ENCODE measurements around the gene PRKCZ.

The PRKCZ gene

DNA sequence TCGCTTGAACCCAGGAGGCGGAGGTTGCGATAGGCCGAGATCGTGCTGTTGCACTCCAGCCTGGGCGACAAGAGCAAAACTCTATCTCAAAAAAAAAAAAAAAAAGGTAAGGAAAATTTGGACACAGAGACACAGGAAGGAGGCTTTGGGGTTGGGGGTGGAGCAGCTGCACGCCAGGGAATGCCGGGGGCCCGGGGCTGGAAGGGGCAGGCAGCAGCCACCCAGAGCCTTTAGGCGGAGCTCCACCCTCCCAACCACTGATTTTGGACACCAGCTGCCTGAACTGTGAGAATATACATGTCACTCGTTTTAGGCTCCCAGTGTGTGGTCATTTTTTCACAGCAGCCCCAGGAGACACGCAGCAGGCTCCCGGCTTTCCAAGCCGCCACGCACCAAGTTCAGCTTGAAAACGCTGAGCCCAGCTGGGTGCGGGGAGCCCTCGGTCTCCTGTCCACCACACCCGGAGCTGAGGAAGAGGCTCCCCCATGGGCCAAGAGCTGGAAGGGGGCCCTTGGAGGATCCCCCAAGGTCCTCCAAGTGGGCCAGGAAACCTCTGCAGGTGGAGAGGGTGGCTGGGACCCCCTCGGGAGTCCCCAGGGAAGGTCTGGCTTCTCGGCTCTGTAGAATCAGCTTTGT, 150.2 kb downstream of the PRKCZ start:
- TF ChIP-seq POLR2A (IDR thresholded peaks at IDR 0.05; ENCODE audit: low read depth, low read length) (no peak), POLR2AphosphoS5 (IDR thresholded peaks at IDR 0.05; ENCODE audit: low read depth, low read length) (no peak), POU2F2 (IDR thresholded peaks at IDR 0.05; ENCODE audit: low read depth, low read length) (no peak), TAF1 (IDR thresholded peaks at IDR 0.05; ENCODE audit: low read depth, low read length) (no peak), PAX5 (IDR thresholded peaks at IDR 0.05; ENCODE audit: insufficient read depth, low read length, severe bottlenecking) (no peak), SPI1 (IDR thresholded peaks at IDR 0.05; ENCODE audit: low read depth, low read length) (no peak)
- DNase-seq (ENCODE audit: insufficient read length, low spot score) (no peak), FAIRE-seq (no peak)

DNA sequence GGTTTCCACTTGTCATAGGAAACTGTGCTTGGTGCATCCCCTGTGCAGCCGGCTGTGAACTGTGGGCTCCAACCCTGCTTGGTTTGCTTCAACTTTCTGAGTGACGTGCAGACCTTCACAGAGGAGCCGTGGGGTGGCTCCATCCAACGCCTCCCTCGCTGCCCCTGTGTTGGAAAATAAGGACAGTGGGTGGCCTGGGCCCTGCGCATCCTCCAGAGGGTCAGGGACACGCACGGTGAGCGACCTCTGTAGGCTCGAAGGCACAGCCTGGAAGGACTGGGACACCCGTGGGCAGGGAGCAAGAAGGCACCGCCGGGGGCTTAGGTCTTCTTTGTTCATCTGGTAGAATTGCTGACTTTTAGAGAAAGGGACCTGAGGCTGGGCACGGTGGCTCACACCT, 150.9 kb downstream of the PRKCZ start:
- TF ChIP-seq POU2F2 (IDR thresholded peaks at IDR 0.05; ENCODE audit: low read depth, low read length) (no peak), POLR2A (IDR thresholded peaks at IDR 0.05; ENCODE audit: low read depth, low read length) (no peak), TAF1 (IDR thresholded peaks at IDR 0.05; ENCODE audit: low read depth, low read length) (no peak), SPI1 (IDR thresholded peaks at IDR 0.05; ENCODE audit: low read depth, low read length) (no peak), POLR2AphosphoS5 (IDR thresholded peaks at IDR 0.05; ENCODE audit: low read depth, low read length) (no peak), PAX5 (IDR thresholded peaks at IDR 0.05; ENCODE audit: insufficient read depth, low read length, severe bottlenecking) (no peak)

DNA sequence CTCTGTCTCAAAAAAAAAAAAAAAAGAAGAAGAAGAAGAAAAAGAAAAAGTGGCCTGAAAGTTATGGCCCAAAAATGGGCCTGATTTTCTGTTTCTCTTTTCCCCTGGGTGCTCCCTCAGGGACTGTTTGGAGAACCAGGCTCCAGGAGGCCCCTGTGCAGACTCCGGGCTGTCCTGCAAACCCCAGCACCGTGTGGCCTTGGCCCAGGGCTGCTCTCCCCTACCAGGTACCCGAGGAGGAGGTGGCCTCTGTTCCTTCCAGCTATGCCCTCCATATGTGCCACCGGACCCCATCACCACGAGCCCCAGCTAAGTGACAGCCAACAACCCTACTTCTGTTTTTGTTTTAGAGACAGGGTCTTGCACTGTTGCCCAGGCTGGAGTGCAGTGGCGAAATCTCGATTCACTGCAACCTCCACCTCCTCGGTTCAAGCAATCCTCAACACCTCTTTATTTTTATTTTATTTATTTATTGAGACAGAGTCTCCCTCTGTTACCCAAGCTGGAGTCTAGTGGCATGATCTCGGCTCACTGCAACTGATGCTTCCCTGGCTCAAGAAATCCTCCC, 151.9 kb downstream of the PRKCZ start:
- no peak for TF ChIP-seq POLR2AphosphoS5 (IDR thresholded peaks at IDR 0.05; ENCODE audit: low read depth, low read length)
- TF ChIP-seq POU2F2 (IDR thresholded peaks at IDR 0.05; ENCODE audit: low read depth, low read length): no peak
- TF ChIP-seq POLR2A (IDR thresholded peaks at IDR 0.05; ENCODE audit: low read depth, low read length): no peak
- TF ChIP-seq TAF1 (IDR thresholded peaks at IDR 0.05; ENCODE audit: low read depth, low read length): no peak
- TF ChIP-seq SPI1 (IDR thresholded peaks at IDR 0.05; ENCODE audit: low read depth, low read length): no peak
- no peak for TF ChIP-seq PAX5 (IDR thresholded peaks at IDR 0.05; ENCODE audit: insufficient read depth, low read length, severe bottlenecking)
- DNase-seq (ENCODE audit: insufficient read length, low spot score) (no peak), FAIRE-seq (no peak)

More for the DNA sequence above, 150.9 kb downstream of the PRKCZ start:
- no peak for FAIRE-seq
- DNase-seq (ENCODE audit: insufficient read length, low spot score): no peak

DNA sequence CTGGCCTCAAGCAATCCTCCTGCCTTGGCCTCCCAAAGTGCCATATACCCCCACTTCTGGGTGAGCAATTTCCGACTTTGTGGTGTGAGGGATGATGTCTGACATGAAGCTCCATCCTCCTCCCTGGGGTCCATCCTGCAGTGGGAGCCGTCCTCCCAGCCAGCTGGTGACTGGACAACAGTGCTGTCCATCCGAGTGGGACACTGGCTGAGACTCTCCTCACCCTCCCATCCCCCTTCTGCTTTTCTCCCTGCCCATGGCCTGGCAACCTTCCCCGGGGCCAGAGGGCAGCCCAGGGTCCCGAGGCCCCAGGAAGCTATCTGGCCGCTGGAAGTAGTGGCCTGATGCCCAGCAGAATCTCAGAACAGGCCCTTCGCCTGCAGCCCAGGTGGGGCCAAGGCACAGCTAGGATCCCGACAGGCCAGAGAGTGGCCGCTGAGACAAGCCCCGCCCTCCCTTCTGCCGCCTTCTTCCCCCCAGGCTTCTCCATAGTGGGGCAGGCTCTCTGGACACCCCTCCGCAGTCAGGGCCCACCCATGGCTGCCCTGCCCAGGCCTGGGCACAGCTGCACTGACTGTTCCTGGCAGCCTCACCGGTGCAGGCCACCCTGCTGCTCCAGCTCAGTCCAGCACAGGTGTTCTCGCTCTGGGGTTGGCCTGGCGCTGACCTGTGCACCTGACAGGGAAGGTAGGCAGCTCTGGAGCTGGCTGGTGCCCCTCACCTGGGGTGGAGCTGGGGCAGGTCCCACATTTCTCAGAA, 152.8 kb downstream of the PRKCZ start:
- no peak for TF ChIP-seq POU2F2 (IDR thresholded peaks at IDR 0.05; ENCODE audit: low read depth, low read length)
- no peak for TF ChIP-seq POLR2AphosphoS5 (IDR thresholded peaks at IDR 0.05; ENCODE audit: low read depth, low read length)
- no peak for TF ChIP-seq TAF1 (IDR thresholded peaks at IDR 0.05; ENCODE audit: low read depth, low read length)
- no peak for TF ChIP-seq SPI1 (IDR thresholded peaks at IDR 0.05; ENCODE audit: low read depth, low read length)
- no peak for TF ChIP-seq POLR2A (IDR thresholded peaks at IDR 0.05; ENCODE audit: low read depth, low read length)
- TF ChIP-seq PAX5 (IDR thresholded peaks at IDR 0.05; ENCODE audit: insufficient read depth, low read length, severe bottlenecking): no peak
- FAIRE-seq (no peak), DNase-seq (ENCODE audit: insufficient read length, low spot score) (no peak)

DNA sequence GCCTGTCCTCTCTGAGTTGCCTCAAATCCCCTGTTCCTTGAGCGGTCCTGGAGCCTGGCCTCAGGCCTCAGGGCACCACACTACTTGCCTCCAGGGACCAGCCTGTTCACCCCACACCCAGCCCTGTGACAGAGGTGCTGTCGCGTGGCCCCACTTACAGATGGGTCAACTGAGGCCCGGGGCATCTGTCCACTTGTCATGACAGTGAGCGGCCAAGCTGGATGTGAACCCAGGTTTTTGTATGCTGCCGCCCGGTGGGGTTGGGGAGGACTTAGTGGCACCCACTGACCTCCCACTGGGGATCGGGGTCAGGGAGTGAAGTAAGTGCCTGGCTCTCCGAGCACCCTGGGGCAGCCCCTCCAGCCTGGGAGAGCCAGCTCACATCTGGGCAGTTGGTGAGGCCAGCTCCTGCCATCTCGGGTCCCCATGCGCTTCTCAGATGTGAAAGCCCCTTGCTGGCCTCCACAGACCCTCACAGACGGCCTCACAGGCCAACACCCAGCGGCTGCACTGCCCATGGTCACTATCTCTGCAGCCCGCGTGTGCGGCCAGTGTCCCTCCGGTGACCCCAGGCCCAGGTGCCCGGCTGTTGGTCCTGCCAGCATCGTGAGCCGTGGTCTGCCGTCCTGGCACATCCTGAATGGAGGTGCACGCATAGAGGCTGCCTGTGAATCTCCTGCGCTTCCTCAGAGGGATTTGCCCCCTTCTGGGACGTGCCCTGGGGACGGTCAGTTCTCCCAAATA, 153.6 kb downstream of the PRKCZ start:
- FAIRE-seq (no peak), DNase-seq (ENCODE audit: insufficient read length, low spot score) (no peak)
- TF ChIP-seq TAF1 (IDR thresholded peaks at IDR 0.05; ENCODE audit: low read depth, low read length) (no peak), PAX5 (IDR thresholded peaks at IDR 0.05; ENCODE audit: insufficient read depth, low read length, severe bottlenecking) (no peak), POU2F2 (IDR thresholded peaks at IDR 0.05; ENCODE audit: low read depth, low read length) (no peak), POLR2AphosphoS5 (IDR thresholded peaks at IDR 0.05; ENCODE audit: low read depth, low read length) (no peak), SPI1 (IDR thresholded peaks at IDR 0.05; ENCODE audit: low read depth, low read length) (no peak), POLR2A (IDR thresholded peaks at IDR 0.05; ENCODE audit: low read depth, low read length) (no peak)

DNA sequence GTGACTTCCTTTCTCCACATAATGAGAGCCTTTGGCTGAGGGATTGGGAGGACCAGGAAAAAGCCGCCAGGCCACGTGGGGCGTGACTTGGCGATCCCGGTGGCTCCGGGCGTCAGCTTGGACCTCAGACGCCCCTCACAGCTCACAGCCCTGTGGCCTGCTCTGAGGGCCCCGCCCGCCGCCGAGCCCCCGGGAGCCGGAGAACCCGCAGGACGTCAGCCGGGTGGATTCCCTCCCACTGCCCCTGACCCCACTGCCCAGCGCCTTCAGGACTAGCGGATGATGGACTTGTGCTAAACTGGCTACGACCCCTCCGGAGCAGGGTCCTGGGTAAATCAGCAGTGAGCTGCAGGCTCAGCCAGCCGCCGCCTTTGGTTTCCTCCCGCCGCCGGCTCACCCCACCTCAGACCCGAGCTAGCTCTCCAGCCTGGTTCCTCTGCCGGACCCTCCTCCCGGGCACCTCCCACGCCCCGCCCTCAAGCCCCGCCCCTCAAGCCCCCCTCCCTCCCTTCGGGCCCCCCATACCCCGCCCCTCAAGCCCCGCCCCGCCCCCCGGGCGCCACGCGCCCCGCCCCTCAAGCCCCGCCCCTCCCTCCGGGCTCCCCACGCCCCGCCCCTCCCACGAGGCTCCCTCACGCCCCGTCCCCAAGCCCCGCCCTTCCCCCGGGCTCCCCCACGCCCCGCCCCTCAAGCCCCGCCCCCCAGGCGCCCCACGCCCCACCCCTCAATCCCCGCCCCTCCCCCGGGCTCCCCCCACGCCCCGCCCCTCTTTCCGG, 154.4 kb downstream of the PRKCZ start:
- peak; percentile 97 for DNase-seq (ENCODE audit: insufficient read length, low spot score)
- FAIRE-seq: no peak
- TF ChIP-seq TAF1 (IDR thresholded peaks at IDR 0.05; ENCODE audit: low read depth, low read length): no peak
- 0 out of 2 replicates have a peak, but pooled peaks have one; percentile 2 for TF ChIP-seq SPI1 (IDR thresholded peaks at IDR 0.05; ENCODE audit: low read depth, low read length)

DNA sequence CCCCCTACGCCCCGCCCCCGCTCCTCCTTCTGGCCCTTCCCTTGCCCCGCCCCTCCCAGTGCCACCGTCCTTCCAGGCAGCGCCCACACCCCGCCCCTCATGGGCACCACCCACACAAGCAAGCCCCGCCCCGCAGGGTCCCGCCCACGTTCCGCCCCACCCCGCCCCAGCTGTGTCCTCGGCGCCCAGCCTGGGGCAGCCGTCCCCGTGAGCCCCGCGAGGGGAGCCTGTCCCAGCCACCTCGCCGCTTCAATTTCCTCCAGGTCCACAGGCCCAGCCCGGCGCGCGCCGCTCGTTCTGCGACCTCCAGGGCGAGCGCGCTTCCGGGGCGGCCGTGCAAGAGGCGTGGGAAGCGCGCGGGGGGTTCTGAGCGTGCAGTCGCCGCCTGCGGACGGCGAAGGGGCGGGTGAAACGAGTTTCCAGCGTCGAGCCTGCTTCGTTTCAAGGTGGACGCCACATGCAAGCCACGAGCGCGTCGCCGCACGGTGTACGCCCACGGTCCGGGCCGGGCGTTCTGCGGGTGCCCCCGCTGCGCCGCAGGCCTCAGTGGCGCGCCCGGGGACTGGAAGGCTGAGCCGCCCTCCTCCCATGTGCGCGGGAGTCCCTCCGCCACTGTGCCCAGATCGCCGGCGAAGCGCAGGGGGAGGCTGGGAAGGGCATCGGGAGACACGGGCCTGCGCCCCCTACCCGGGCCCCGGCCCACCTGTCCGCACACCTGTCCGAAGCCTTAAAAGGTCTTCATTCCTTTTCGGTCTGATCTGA, 155.2 kb downstream of the PRKCZ start:
- TF ChIP-seq POU2F2 (IDR thresholded peaks at IDR 0.05; ENCODE audit: low read depth, low read length) (no peak), POLR2A (IDR thresholded peaks at IDR 0.05; ENCODE audit: low read depth, low read length) (no peak), SPI1 (IDR thresholded peaks at IDR 0.05; ENCODE audit: low read depth, low read length) (no peak), POLR2AphosphoS5 (IDR thresholded peaks at IDR 0.05; ENCODE audit: low read depth, low read length) (no peak), PAX5 (IDR thresholded peaks at IDR 0.05; ENCODE audit: insufficient read depth, low read length, severe bottlenecking) (no peak), TAF1 (IDR thresholded peaks at IDR 0.05; ENCODE audit: low read depth, low read length) (no peak)
- peak; percentile 88 for FAIRE-seq

More for the DNA sequence above, 155.2 kb downstream of the PRKCZ start:
- no peak for DNase-seq (ENCODE audit: insufficient read length, low spot score)
